Measurements from ENCODE around the gene RHOG. TPM values are rescaled to one million over a fixed set of nuclear protein-coding genes. Genes with fewer than 3 reads are reported as not detected.

RHOG gene
- total RNA-seq, 4 donors from 2014 or later = 21.7 to 146 (median 80.6) TPM

- peaks cover 28 to 48% (median 33%) of the 10 kb centered on the region in 4 donors for H3K4me1 ChIP-seq
- DNase-seq = no peak
Measured at GRCh38 chr11:3867209-3868091, 26.7 kb upstream of the RHOG start.

GRCh38 chr11:3866836-3867208 lies 26.1 kb upstream of the RHOG start:
- no peak for TF ChIP-seq POLR2AphosphoS5 (IDR thresholded peaks at IDR 0.05)
- TF ChIP-seq, protein P1, sequence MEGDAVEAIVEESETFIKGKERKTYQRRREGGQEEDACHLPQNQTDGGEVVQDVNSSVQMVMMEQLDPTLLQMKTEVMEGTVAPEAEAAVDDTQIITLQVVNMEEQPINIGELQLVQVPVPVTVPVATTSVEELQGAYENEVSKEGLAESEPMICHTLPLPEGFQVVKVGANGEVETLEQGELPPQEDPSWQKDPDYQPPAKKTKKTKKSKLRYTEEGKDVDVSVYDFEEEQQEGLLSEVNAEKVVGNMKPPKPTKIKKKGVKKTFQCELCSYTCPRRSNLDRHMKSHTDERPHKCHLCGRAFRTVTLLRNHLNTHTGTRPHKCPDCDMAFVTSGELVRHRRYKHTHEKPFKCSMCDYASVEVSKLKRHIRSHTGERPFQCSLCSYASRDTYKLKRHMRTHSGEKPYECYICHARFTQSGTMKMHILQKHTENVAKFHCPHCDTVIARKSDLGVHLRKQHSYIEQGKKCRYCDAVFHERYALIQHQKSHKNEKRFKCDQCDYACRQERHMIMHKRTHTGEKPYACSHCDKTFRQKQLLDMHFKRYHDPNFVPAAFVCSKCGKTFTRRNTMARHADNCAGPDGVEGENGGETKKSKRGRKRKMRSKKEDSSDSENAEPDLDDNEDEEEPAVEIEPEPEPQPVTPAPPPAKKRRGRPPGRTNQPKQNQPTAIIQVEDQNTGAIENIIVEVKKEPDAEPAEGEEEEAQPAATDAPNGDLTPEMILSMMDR (IDR thresholded peaks at IDR 0.05) = no peak
- TF ChIP-seq POLR2A (IDR thresholded peaks at IDR 0.05) = no peak
- no peak for TF ChIP-seq EP300 (IDR thresholded peaks at IDR 0.05; ENCODE audit: low read depth)
- intact Hi-C loops (cut with DNase I; ENCODE audit: low total_unique reads) (loop anchor here (1.0 kb wide), 1 partner anchor 46 kb away; no protein-coding TSS in a partner anchor), in situ Hi-C loops (cut with MboI; ENCODE audit: low pct_ligation_motif_present in 1 of 4, low pct_unique_long_range_greater_than_20kb in 1 of 4, low sequenced_read_pairs in 3 of 4) (loop anchor here in 1 of 4 donors (25.0 kb wide), 1 partner anchor 95 kb away; no protein-coding TSS in a partner anchor)
- DNase-seq = no peak
- H3K36me3 ChIP-seq = no peaks in the 10 kb centered on the region
- no peak overlapping the region for H3K4me3 ChIP-seq
- peaks cover 28 to 50% (median 33%) of the 10 kb centered on the region in 4 donors for H3K4me1 ChIP-seq
- peak overlapping the region in 2 of 4 donors; percentile 50 to 56 for H3K27ac ChIP-seq
- no peaks in the 10 kb centered on the region for H3K9me3 ChIP-seq
- H3K27me3 ChIP-seq = no peaks in the 10 kb centered on the region

More at GRCh38 chr11:3867209-3868091, 26.7 kb upstream of the RHOG start:
- no peaks in the 10 kb centered on the region for H3K27me3 ChIP-seq
- H3K4me3 ChIP-seq = no peak overlapping the region
- in situ Hi-C loops (cut with MboI; ENCODE audit: low pct_ligation_motif_present in 1 of 4, low pct_unique_long_range_greater_than_20kb in 1 of 4, low sequenced_read_pairs in 3 of 4) = loop anchor here in 1 of 4 donors (25.0 kb wide), 1 partner anchor 95 kb away; no protein-coding TSS in a partner anchor
- H3K36me3 ChIP-seq = no peaks in the 10 kb centered on the region
- H3K27ac ChIP-seq = peak overlapping the region; percentile 22 to 51 (median 45)
- WGBS, 2 donors (ENCODE audit: low coverage in 1 of 2) = 20 to 47% methylated on average over 1 to 6 of the region's 6 CpGs
- TF ChIP-seq EP300 (IDR thresholded peaks at IDR 0.05; ENCODE audit: low read depth) (no peak), POLR2AphosphoS5 (IDR thresholded peaks at IDR 0.05) (no peak), POLR2A (IDR thresholded peaks at IDR 0.05) (no peak)
- TF ChIP-seq, protein P1 (IDR thresholded peaks at IDR 0.05) = no peak
- no peaks in the 10 kb centered on the region for H3K9me3 ChIP-seq
- intact Hi-C loops (cut with DNase I; ENCODE audit: low total_unique reads) = no loop called here

DNA sequence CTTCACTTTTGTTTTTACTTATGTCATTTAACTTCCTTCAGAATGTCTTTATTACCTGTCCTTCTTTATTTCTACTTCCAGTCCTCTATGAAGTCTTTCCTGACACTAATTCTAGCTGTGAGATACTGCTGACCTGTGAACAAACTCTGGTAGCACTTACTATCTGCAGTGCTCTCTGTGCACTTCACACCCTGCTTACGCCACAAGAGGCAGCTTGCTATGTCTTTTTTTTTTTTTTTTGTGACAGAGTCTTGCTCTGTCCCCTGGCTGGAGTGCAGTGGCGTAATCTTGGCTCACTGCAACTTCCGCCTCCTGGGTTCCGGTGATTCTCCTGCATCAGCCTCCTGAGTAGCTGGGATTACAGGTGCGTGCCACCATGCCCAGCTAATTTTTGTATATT lies 25.4 kb upstream of the RHOG start:
- peak overlapping the region; percentile 39 to 56 (median 46) for H3K27ac ChIP-seq
- no peaks in the 10 kb centered on the region for H3K27me3 ChIP-seq
- intact Hi-C loops (cut with DNase I; ENCODE audit: low total_unique reads) (loop anchor here (1.0 kb wide), 1 partner anchor 47 kb away; no protein-coding TSS in a partner anchor), in situ Hi-C loops (cut with MboI; ENCODE audit: low pct_ligation_motif_present in 1 of 4, low pct_unique_long_range_greater_than_20kb in 1 of 4, low sequenced_read_pairs in 3 of 4) (loop anchor here in 1 of 4 donors (25.0 kb wide), 1 partner anchor 96 kb away; no protein-coding TSS in a partner anchor)
- 44 to 72% methylated on average over 1 to 5 of the region's 5 CpGs for WGBS, 2 donors (ENCODE audit: low coverage in 1 of 2)
- H3K4me1 ChIP-seq = peaks cover 28 to 56% (median 35%) of the 10 kb centered on the region in 4 donors
- TF ChIP-seq, protein P1 (IDR thresholded peaks at IDR 0.05) = no peak
- H3K36me3 ChIP-seq = no peaks in the 10 kb centered on the region
- no peaks in the 10 kb centered on the region for H3K9me3 ChIP-seq
- no peak for DNase-seq
- H3K4me3 ChIP-seq = no peak overlapping the region

GRCh38 chr11:3865388-3866193 lies 24.8 kb upstream of the RHOG start:
- in situ Hi-C loops (cut with MboI; ENCODE audit: low pct_ligation_motif_present in 1 of 4, low pct_unique_long_range_greater_than_20kb in 1 of 4, low sequenced_read_pairs in 3 of 4) (loop anchor here in 1 of 4 donors (25.0 kb wide), 1 partner anchor 97 kb away; no protein-coding TSS in a partner anchor), intact Hi-C loops (cut with DNase I; ENCODE audit: low total_unique reads) (loop anchor here (1.0 kb wide), 1 partner anchor 48 kb away; no protein-coding TSS in a partner anchor)
- Histone ChIP-seq H3K4me3 (no peak overlapping the region), H3K9me3 (no peaks in the 10 kb centered on the region), H3K4me1 (peaks cover 28 to 62% (median 40%) of the 10 kb centered on the region in 4 donors), H3K36me3 (no peaks in the 10 kb centered on the region), H3K27ac (peak overlapping the region; percentile 39 to 56 (median 46)), H3K27me3 (no peaks in the 10 kb centered on the region)
- no peak for DNase-seq
- TF ChIP-seq, protein P1 (IDR thresholded peaks at IDR 0.05) = no peak
- TF ChIP-seq EP300 (IDR thresholded peaks at IDR 0.05; ENCODE audit: low read depth) (no peak), POLR2AphosphoS5 (IDR thresholded peaks at IDR 0.05) (no peak), POLR2A (IDR thresholded peaks at IDR 0.05) (no peak)
- 11 to 28% methylated on average over 1 to 3 of the region's 3 CpGs for WGBS, 2 donors (ENCODE audit: low coverage in 1 of 2)

Measured in transverse colon (tissue), 4 donors.